IPS-NIHi7 (cell line): ENCODE data around the gene IPCEF1.

ENCODE experiments used
- DNase-seq: peaks from one replicate; pipeline ENCODE4 v3.0.0; 2012; ENCODE audit warnings: mixed read lengths; ENCODE audit errors: extremely low spot score

IPCEF1 gene, protein sequence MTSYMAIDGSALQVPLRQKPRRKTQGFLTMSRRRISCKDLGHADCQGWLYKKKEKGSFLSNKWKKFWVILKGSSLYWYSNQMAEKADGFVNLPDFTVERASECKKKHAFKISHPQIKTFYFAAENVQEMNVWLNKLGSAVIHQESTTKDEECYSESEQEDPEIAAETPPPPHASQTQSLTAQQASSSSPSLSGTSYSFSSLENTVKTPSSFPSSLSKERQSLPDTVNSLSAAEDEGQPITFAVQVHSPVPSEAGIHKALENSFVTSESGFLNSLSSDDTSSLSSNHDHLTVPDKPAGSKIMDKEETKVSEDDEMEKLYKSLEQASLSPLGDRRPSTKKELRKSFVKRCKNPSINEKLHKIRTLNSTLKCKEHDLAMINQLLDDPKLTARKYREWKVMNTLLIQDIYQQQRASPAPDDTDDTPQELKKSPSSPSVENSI

DNA sequence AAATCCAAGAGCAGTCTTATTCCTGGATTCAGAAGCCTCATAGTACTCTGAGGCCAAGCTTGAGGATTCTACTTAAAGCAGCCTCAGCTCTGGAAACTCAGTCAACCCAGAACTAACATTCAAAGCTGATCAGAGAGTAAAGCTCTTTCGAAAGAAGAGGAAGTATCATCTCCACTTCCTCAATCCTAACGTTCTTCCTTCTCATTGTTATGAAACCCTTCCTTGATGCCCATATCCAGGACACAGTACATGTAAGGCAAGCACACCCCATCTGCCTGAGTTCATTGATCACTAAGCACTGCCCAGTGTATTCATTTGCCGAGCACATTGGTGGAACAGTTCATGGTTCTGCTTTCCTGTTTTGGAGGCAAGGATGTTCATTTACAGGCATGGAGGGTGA, at the start of gene IPCEF1:
Gene IPCEF1 (minus strand): TSS at position 114 of the 400 bp plus-strand sequence. CDS start 90,856 bp downstream, outside the sequence.
- DNase-seq, result no peak

DNA sequence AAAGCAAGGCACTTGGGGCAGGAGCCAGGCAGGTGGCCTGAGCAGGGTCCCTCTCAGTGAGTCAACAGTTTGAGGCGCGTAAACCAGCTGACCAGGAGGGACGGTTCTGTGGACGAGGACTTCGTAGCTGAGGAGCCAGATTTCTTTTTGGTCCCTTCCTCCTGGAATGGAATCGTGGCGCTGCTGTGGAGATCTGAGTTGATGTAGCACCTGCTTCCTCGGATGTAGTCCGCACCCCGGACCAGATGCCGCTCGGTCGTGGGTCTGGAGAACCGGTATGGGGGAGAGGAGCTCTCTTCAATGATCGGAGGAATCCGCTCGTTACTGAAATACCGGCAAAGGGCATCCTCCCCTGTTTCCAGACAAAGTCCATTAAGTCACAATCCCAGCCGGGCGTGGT, 49.7 kb upstream of the IPCEF1 start:
- no peak for DNase-seq

DNA sequence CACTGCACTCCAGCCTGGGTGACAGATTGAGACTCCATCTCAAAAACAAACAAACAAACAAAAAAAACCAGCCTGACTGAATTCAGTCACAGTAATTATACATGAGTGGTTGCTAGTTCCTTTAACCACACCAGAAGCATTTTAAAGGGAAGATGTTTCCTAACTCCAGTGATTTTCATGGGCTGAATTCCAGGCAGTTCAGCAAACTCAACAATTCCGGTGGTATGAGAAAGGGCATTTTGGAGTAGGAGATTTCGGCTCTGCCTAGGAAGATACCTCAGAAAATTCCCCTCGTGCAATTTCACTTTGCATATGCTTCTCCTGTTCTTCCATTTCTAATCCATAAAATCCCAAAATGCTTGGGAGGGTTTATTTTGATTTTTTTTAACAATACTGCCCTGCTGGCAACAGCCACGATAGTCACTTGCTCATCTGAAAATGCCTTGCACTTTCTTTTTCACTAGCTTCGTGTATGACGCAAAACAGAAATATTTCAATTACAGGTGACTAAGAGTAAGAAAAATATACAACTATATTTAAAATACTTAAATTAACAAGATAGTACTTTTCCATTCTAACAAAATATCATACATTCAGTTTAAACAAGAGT, 48.3 kb upstream of the IPCEF1 start:
- no peak for DNase-seq

DNA sequence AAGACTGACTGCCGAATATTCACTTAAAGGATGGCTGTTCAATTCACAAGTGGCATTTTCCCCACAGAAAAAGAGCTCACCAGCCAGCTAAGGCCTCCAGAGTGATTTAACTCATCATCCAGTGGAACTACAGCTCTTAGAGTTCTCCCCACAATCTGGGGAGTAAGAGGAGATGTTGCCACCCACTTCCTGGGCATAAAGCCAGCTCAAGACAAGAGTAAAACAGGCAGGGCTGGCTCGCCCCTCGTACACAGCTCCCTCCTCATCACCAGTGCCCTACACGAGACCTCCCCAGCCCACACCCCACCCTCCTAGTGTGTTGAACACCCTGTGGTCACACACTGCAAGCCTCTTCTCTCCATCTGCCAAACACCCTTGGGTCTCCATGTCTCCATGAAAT, 47.2 kb upstream of the IPCEF1 start:
- DNase-seq, result no peak

DNA sequence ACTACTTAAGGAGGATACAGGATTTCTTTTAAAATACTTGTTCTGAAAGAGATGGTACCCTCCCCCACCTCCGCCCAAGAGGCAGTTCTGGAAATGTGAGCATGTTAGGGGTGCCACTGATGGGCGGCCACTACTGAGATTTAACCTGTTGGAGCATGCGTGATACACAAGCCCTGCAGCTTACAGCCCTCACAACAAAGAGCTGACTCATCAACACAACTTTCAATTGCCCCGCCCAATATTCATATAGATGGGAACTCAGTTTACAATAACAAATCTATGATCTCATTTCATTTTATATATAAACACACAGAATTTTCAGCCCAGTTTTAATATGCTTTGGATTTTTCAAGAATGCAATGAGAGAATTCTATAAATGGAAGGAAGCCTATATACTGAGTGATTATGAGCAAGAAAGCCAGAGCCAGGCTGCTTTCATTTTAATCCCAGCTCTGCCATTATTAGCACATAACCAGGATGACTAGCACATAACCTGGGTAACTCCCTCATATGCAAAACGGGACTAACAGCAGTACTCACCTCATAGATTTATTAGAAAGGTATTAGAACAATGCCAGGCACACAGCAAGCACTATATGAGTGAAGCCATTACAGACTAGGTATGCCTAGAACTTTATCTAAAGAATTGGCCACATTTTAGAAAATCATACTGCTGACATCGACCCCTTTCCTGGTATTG, 45.6 kb upstream of the IPCEF1 start:
- no peak for DNase-seq

DNA sequence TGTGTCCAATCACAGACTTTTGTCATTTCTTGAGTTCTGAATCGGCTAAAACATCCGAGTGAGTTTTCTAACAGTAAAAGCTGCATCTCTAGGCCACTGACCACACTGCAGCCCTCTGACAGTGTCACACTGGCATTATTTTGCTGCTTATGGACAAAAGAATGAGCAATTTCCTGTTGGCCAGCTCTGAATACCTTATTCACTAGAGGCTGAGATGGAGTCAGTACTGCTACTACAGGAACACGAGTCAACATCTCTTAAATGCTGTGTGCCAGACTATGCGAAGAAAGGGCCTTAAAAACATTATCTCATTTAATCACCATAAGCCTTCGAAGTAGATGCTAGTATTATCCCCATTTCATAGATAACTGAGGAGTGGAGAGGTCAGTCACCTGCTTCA, 42.5 kb upstream of the IPCEF1 start:
- DNase-seq, result no peak

DNA sequence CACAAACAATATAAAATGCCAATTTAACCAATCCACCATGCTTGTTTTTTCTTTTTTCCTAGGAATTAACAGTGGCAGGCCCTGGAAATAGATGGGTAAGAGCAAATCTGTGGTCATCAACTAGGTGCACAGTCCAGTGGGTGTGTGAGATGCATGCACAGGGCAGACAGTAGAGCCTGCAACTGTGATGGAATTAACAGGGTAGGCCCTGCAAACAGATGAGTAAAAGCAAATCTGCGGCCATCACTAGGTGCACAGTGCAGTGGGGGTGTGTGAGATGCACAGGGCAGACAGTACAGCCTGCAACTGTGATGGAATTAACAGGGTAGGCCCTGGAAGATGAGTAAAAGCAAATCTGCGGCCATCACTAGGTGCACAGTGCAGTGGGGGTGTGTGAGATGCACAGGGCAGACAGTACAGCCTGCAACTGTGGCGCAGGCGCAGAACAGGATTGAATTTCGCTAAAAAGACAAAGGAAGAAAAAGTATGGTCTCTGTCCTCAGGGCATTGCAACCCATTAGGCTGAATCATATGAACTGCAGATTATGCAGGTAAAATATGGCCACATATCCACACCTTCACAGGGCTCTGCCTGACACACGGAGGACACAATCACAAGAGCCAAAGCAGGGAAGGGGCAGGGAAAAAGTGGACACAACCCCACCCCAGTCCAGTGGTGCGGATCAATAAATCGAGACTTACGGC, 41.0 kb upstream of the IPCEF1 start:
- no peak for DNase-seq

DNA sequence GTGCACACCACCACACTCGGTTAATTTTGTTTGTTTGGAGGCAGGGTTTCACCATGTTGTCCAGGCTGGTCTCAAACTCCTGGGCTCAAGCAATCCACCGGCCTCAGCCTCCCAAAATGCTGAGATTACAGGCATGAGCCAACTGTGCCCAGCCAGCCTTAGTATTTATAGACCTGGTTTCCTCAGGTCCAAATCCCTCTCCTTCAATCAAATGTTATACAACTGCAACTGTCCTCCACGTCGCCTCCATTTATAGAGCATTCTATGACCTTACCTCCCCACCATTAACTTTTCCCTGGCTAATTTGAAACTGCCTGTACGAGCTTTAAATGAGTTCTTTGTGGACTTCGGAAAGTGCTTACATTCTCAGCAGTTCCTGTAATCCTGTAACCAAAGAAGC, 39.3 kb upstream of the IPCEF1 start:
- no peak for DNase-seq

DNA sequence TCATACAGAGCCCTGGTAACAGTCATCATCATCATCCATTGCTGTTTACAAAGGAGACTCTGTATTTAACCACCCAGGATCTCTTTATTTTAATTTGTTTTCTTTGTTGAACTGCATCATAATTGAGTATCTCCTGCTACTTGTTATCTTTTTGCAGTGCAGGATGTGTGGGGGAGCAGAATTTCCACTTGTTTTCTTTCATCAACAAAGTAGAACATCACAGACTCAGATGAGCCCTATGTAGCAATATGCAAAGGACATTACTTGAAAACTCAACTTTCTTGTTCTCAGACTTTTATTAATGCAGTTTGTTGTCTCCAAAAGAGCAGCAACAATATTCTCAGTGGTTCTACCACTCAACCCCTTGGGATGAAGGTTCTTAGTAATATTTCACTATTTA, 38.7 kb upstream of the IPCEF1 start:
- DNase-seq, result no peak

DNA sequence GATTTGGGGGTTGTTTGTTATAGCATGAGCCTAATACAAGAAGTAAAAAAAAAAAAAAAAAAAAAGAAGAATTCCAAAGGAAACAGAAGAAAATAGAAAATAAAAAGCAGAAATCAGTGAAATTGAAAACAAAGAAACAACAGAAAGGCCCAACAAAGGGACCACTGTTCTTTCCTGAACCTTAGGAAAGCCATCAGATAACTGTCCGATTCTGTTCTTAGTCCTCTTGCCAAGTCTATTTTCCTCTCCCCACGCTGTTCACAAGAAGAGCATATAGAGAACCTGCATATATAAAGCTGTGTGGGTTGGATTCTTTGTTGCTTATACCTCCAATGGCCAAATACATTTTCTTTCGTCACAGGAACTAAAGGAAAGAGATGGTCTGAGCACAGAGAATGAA, 38.0 kb upstream of the IPCEF1 start:
- DNase-seq, result no peak

DNA sequence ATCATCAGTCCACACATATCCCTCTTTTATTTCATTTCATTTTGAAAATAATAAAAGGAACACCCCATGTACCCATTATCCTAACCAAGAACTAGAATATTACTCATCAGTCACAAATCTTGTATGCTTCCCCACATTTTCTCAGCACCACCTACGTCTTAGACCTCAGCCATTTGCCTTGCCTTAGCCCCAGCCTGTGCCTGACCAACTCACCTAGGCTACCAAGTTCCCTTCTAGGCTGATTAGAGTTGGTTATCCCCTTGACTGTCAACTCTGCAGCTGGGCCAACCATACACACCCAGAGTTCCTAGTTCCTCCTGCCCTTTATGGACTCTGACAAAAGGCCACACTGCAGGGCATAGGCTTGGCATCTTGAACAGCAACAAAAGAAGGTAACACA, 33.4 kb upstream of the IPCEF1 start:
- no peak for DNase-seq

DNA sequence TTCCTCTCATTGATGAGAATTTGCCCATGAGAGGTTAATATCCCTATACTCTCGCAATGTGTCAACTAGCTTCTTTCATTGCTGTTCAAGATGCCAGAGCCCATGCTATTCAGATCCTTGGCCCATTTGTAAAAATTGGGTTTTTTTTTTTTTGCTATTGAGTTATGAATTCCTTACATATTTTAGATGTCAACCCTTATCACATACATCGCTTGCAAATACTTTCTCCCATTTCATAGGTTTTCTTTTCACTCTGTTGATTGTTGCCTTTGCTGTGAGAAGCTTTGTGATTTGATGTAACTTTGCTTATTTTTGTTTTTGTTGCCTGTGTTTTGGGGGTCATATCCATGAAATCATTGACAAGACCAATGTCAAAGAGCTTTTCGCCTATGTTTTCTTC, 32.2 kb upstream of the IPCEF1 start:
- DNase-seq, result no peak

DNA sequence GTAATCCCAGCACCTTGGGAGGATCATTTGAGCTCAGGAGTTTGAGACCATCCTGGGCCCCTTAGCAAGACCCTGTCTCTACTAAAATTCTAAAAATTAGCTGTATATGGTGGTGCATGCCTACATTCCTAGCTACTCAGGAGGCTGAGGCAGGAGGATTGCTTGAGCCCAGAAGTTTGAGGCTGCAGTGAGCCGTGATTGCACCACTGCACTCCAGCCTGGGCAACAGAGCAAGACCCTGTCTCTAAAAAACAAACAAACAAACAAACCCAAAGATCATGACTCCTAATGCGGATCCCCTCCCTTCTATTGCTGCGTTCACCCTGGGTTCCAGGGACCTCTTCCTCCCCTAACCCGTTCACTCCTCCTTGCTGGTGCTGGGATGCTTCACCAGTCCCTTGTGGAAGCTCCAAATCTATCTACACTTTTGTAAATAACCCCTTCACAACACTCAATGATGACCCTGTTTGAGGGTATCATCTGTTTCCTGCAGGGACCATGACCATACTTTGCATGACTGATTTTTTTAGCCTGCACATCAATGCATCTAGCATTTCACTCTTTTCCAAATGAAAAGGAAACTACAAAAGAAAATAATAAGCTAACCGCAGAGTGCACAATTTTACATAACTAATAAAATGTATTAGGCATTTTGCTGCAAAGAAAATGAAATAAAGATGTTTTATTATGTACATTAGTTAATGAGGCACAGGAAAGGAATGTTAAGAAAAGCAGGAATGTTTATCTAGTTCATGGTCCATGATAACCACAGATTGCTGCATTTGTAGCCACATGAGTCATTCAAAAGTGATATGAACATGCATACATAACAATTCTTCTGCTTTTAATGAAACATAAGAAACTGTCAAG, 30.5 kb upstream of the IPCEF1 start:
- DNase-seq, result no peak

DNA sequence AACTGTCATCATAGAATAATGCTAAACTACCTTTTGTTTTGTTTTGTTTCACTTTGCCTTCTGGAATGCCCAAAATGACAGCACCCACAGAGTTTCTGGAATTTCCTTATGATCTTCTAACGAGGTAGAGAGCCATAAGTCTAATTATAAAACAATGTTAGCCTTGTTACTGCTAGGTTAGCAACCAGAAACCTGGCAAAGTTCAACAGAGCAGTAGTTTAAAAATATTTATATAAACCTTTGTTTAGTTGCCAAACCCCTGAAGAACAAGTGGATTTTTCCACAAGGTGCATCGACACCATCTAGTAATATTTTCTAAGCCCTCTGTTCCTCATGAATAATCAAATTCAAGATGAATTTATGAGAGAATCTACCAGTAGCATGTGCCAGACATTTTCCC, 27.6 kb upstream of the IPCEF1 start:
- DNase-seq, result no peak

DNA sequence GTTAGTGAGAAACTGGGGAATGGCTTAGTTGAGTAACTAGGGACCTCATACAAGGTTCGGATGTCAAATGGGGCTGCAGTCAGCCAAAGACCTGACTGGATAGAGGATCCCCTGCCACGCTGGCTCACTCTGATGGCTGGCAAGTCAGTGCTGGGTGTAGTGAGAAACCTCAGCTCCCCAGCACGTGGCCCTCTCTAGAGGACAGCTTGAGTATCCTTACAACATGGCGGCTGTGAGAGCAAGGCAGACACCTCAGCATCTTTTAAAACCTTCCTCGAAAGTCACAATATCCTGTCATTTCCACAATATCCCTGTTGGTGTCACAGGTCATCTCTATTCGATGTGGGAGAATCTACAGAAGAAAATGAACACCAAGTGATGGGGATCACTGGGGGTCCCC, 26.7 kb upstream of the IPCEF1 start:
- DNase-seq, result no peak

DNA sequence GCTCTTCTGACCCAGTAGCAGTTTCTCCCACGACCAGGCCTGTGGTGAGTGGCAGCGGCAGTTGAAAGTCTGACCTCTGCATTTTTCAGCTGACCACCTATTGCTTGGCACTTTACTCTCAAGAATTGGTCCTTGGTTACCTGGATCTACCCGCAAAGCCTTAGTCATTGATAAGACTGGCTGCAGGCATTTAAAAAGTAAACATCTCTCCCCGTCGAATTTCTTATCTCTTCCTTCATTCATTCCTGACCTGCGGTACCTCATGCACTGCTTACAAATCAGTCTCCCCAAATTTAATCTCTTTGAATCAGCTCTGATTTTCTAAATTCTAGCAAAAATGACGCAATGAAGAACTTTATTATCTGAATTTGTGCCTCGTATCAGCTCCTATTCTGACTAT, 26.1 kb upstream of the IPCEF1 start:
- no peak for DNase-seq

DNA sequence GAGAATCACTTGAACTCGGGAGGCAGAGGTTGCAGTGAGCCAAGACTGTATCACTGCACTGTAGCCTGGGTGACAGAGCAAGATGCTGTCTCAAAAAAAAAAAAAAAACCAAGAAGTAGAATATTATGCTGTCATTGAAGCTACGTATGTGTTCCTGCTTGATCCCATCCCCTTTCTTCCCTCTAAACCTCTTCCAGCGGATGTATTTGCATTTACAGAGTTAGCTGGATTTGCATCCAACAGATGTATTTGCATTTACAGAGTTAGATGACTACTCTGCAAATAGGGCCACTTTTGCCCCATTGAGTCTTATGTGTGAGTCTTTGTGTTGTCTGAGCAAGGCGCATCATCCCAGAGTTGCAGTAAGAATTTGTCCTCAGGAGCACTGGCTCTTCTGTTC, 24.9 kb upstream of the IPCEF1 start:
- DNase-seq, result no peak

DNA sequence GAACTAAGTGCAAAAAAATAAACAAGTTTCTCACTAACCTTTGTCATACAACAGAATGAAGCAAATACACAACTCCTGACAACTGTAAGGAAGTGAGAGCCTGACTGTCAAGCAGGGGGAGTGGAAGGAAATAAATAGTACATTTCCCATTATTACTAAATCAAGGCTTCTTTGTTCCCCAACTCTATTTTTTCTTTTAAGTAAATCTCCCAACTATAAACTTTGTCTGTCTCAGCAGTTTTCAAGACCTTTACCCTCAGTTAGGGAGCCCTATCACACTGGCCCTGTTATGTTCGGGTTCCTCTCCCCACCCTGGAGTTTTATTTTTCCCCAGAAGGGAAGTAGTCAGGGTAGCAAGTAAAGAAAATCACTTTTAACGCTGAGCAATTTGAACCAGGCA, 24.1 kb upstream of the IPCEF1 start:
- DNase-seq, result no peak

DNA sequence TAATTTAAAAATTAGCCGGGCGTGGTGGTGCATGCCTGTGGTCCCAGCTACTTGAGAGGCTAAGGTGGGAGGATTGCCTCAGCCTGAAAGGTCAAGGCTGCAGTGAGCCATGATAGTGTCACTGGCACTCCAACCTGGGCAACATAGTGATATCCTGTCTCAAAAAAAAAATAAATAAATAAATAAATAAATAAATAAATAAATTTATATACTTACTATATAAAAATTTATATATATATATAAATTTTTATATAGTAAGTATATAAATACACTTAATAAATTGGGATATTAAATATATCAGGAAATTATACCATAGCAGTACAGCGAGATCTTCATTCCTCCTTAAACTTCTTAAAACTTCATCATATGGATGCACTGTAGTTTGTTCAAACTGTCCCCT, 23.0 kb upstream of the IPCEF1 start:
- no peak for DNase-seq

DNA sequence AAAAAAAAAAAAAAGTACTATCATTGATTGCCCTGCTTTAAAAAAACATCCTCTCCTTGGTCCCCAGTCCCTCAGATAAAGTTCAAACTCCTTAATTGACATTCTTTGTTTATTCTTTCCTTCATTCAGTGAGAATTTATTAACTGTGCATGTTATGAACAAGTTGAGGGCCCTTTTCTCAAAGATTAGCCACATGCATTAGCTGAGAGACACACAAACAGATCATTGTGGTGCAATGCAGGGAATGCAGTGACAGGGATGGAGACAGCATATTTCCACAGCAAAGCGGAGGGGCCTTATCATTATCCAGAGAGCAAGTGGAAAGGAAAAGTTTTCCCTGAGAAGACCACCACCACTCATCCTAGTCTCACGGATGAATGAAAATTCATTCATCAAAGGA, 21.9 kb upstream of the IPCEF1 start:
- DNase-seq, result no peak

DNA sequence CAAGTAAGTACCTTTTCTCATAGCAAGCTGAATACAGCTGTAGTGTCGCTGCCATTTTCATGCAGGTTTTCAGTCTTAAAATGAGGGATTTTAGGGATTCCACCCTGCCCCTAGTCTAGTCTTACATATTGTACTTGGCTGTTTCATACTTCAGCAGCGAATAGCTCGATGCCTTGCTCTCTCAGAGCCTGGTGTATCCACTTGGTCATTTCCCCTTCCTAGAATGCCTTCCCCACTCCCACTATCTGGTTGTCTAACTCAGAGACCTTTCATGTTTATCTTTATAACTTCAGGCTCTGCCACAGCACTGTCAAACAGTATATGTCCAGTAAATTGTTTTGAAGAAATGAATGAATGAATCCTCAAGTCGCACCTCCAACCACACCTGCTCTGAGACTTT, 21.1 kb upstream of the IPCEF1 start:
- no peak for DNase-seq
